UCSD-AML1 (cell line): Measurements from ENCODE around the gene MYL11.
A peak's percentile ranks its signal among the peaks of the same experiment; 100 is the strongest.
"Not testable (repeated sequence)": the region's sequence is repeated elsewhere in the genome, so short reads cannot be mapped to it uniquely, and the experiment has no call there.

Experiments used
- DNase-seq: peaks from one replicate; lab custom pipeline; 2025; ENCODE audit not compliant: unreplicated experiment; lab: John Stamatoyannopoulos, UW

Gene MYL11

GRCh38 chr16:30374538-30374937 is at the start of gene MYL11:
TSS of gene MYL11 (plus strand) at chr16:30374802. CDS start at chr16:30374858, 56 bp downstream.
- DNase-seq = no peak

DNA sequence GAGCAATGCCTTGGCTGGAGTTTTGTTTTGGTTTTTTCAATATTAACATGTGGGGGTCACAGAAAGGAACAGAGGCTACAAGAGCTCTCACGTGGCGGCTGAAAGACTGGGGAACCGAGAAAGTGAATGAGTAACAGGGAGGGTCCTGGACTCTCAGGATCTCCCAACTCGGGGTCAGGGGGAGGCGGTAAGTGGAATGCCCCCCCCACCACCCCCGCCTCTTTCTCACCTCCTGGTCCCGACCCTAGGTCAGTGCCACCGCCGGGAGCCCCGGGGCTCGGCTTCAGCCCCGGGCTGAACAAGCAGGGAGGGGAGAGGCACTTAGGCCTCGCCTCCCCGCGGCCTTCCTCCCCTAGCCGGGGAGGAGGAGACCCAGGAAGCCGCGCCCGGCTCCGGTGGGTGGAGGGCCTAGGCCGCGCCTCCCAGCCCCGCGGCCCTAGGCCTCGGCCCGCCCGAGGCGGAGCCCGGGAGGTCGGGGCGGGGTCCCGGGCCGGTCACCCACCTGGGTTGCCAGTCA is 40.1 kb upstream of the MYL11 start:
- DNase-seq = peak; percentile 84

DNA sequence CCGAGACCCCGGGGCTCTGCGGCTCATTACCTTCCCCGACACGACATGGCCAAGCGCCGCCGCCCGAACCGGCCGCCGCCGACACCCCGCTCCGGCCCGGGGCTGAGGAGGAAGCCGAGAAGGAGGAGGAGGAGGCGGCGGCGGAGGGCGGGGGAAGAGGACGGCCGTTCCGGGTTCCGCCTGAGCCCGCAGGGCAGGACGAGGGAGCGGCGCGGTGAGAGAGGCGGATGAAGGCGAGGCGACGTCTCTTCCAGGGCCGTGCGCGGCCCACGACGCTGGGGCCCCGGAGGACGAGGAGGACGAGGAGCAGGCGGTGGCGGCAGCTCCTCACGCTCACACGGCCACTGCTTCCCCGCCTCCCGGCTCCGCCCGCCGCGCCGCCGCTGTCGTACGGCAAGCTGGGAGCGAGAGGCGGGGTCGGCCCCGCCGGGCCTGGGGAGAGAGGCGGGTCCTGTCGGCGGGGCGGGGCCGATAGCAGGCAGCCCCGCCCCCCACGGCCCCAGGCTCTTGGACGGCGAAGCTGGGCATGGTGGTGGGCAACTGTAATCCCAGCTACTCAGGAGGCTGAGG is 39.5 kb upstream of the MYL11 start:
- peak; percentile 91 for DNase-seq

DNA sequence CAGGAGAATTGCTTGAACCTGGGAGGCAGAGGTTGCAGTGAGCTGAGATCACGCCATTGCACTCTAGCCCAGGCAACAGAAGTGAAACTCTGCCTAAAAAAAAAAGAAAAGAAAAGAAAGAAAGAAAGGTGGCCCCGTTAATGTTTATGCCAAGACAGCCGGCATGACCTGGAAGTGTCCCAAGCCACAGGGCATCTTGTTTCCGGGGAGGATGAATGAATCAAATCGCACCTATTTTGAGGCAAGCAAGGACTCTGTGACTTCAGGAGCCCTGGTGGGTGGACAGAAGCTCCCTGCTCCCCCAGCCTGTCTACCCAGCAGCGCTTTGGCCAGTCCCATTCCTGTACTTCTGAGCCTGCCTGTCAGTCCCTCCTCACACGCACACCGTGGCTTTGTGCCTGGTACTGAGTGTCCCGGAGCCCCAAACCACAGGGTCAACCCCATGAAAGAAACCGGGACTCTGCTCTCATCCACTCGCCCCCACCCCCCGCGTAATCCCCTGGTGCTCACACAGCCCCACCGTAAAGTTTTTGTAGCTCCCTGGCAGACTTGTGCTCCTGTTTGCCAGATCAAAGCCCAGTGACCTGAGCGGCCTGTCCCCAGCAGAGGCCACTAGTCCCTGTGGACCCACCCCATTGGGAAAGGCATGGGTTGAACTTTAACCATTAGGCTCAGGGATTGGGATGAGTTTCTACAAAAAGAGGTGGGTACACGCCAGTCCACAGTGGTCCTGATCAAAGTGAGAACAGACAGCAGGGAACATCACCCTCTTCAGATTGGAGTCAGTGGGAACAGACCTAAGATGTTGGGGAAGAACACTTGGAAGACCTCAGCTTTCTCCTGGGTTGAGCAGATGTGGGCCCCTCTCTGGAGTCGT is 38.8 kb upstream of the MYL11 start:
- no peak for DNase-seq

GRCh38 chr16:30337964-30338357 is 36.6 kb upstream of the MYL11 start:
- not testable (repeated sequence) for DNase-seq

DNA sequence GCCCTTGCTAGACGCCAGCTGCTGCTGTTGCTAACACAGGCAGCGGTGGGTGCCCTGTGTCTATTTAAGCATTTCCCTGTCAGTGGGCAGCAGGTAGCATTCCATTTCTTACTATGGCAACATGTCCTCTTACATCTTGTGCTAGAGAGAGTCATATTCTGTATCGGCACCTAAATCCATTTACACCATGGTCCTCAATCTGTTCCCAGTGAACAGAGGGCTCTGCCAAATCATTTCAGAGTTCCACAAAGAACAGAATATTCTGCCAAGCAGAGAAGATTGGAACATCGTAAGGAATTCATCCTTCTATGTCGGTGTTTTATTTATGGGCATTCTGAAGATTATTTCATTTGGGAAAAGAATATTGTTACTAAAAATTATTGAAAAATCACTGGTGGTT is 35.9 kb upstream of the MYL11 start:
- not testable (repeated sequence) for DNase-seq

GRCh38 chr16:30340621-30341020 is 34.0 kb upstream of the MYL11 start:
- DNase-seq = no peak

DNA sequence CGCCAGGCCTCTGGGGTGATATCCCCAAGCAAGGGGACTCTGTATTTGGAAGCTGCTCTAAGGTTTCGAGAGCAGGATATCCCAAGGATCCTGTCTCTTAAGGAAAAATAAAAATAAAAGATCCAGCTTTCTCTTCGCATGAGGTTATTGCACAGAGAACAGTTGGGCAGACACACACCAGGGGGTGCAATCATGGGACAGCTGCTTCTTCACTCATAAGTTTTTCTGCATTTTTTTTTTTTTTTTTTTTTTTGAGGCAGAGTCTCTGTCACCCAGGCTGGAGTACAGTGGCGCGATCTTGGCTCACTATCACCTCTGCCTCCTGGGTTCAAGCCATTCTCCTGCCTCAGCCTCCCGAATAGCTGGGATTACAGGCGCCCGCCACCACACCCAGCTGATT is 32.6 kb upstream of the MYL11 start:
- DNase-seq = not testable (repeated sequence)

- no peak for DNase-seq
Measured at GRCh38 chr16:30342751-30343490, 31.7 kb upstream of the MYL11 start.

DNA sequence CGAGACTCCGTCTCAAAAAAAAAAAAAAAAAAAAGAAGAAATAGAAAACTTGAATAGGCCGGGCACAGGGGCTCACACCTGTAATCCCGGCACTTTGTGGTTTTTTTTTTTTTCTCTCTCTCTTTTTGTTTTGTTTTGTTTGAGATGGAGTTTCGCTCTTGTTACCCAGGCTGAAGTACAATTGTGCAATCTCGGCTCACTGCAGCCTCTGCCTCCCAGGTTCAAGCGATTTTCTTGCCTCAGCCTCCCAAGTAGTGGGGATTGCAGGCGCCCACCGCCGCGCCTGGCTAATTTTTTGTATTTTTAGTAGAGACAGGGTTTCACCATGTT is 31.1 kb upstream of the MYL11 start:
- not testable (repeated sequence) for DNase-seq

DNA sequence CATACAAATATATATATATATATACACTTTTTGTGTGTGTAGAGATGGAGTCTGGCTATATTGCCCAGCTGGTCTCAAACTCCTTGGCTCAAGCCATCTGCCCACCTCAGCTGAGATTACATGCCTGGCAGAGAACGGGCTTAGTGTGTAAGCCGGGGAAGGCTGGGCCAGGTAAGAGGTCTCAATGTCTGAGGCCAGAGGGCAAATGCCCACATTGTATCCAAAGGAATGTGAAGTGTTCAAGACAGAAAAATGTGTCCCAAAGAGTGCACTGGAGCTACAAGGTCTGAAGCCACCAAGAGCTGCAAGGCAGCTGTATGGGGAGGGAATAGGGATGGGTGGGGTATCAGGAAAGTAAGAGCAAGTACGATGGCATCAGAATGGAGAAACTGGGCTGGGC is 28.3 kb upstream of the MYL11 start:
- no peak for DNase-seq

DNA sequence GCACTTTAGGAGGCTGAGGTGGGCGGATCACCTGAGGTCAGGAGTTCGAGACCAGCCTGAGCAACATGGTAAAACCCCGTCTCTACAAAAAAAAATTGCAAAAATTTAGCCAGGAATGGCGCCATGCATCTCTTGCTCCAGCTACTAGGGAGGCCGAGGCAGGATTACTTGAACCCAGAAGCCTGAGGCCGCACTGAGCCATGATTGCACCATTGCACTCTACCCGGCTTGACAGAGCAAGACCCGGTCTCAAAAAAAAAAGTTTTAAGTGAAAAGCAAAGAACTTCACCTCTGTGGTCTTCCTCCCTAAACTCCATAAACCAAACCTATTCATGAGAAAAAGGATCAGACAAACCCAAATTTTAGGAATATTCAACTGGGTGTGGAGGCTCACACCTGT is 26.5 kb upstream of the MYL11 start:
- no peak for DNase-seq

DNA sequence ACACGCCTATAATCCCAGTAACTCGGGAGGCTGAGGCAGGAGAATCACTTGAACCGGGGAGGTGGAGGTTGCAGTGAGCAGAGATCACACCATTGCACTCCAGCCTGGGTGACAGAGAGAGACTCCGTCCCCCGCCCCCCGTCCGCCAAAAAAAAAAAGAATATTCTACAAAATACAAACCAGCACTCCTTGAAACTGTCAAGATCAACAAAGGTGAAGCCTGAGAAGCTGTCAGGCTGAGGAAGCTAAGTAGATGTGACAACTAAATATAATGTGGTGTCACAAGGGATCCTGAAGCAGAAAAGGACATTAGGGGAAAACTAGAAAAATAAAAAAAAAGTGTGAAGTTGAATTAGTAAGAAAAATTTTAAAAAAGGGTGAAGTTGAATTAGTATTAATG is 25.7 kb upstream of the MYL11 start:
- no peak for DNase-seq

DNA sequence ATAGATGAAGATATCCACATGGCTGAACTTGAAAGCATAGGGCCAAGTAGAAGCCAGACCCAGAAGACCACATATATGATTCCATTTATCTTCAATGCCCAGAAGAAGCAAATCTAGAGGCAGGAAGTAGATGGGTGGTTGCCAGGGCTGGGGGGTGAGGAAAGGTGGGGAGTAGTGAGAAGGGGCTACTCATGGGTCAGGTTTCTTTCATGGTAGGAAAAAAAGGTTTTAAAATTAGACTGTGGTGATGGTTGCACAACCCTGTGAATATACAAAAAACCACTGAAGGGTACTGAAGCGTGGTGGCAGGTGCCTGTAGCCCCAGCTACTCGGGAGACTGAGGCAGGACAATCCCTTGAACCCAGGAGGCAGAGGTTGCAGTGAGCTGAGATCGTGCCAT is 24.9 kb upstream of the MYL11 start:
- DNase-seq = no peak

- DNase-seq = no peak
Measured at GRCh38 chr16:30350134-30350871, 24.3 kb upstream of the MYL11 start.

- no peak for DNase-seq
Measured at GRCh38 chr16:30351001-30351441, 23.6 kb upstream of the MYL11 start.

GRCh38 chr16:30351586-30352419 is 22.8 kb upstream of the MYL11 start:
- no peak for DNase-seq

GRCh38 chr16:30352488-30353401 is 21.9 kb upstream of the MYL11 start:
- DNase-seq = no peak
